ENCODE measurements around the gene SLC9A9. TPM values are rescaled to one million over a fixed set of nuclear protein-coding genes. Genes with fewer than 3 reads are reported as not detected.

The SLC9A9 gene
- total RNA-seq, 2 experiments from 2014 or later: 12.2 TPM

- H3K27me3 Mint-ChIP-seq: no peaks in the 10 kb centered on the region
- H3K36me3 Mint-ChIP-seq (ENCODE audit: low read depth): peaks cover 13% of the 10 kb centered on the region
- ATAC-seq (ENCODE audit: poor library complexity): no peak
- no peak overlapping the region for H3K27ac ChIP-seq (ENCODE audit: low read depth in 1 of 2, low read length in 2 of 2)
- H3K36me3 ChIP-seq (ENCODE audit: insufficient read depth, low read length): peaks cover 2% of the 10 kb centered on the region
- DNase-seq: no peak
- ChIA-PET CTCF (no interaction called here), POLR2A (no interaction called here)
- no peaks in the 10 kb centered on the region for H3K4me1 ChIP-seq (ENCODE audit: insufficient read depth, low read length)
- no peaks in the 10 kb centered on the region for H3K9me3 ChIP-seq (ENCODE audit: control insufficient read depth in 1 of 2, insufficient read depth in 1 of 2, low read length in 2 of 2)
- no peak overlapping the region for H3K4me3 Mint-ChIP-seq
- no peaks in the 10 kb centered on the region for H3K9me3 Mint-ChIP-seq
- no peaks in the 10 kb centered on the region for H3K4me1 Mint-ChIP-seq (ENCODE audit: low read depth)
- no peak for TF ChIP-seq CTCF (IDR thresholded peaks at IDR 0.05)
- no peak overlapping the region for H3K4me3 ChIP-seq (ENCODE audit: low read length)
- no peak overlapping the region for H3K27ac Mint-ChIP-seq
- H3K27me3 ChIP-seq (ENCODE audit: control insufficient read depth in 1 of 2, insufficient read depth in 2 of 2, low read length in 2 of 2): no peaks in the 10 kb centered on the region
- intact Hi-C loops (cut with DNase I, micrococcal nuclease): no loop called here
Measured at GRCh38 chr3:143471705-143472104, 376.6 kb downstream of the SLC9A9 start.

- Histone ChIP-seq H3K27me3 (ENCODE audit: control insufficient read depth in 1 of 2, insufficient read depth in 2 of 2, low read length in 2 of 2) (no peaks in the 10 kb centered on the region), H3K4me3 (ENCODE audit: low read length) (no peak overlapping the region), H3K27ac (ENCODE audit: low read depth in 1 of 2, low read length in 2 of 2) (no peak overlapping the region), H3K4me1 (ENCODE audit: insufficient read depth, low read length) (no peaks in the 10 kb centered on the region), H3K36me3 (ENCODE audit: insufficient read depth, low read length) (peaks cover 18% of the 10 kb centered on the region), H3K9me3 (ENCODE audit: control insufficient read depth in 1 of 2, insufficient read depth in 1 of 2, low read length in 2 of 2) (no peaks in the 10 kb centered on the region)
- no peaks in the 10 kb centered on the region for H3K27me3 Mint-ChIP-seq
- ATAC-seq (ENCODE audit: poor library complexity): no peak
- no peaks in the 10 kb centered on the region for H3K4me1 Mint-ChIP-seq (ENCODE audit: low read depth)
- no peaks in the 10 kb centered on the region for H3K9me3 Mint-ChIP-seq
- ChIA-PET POLR2A (no interaction called here), CTCF (no interaction called here)
- intact Hi-C loops (cut with DNase I, micrococcal nuclease): no loop called here
- DNase-seq: no peak
- no peak overlapping the region for H3K27ac Mint-ChIP-seq
- H3K36me3 Mint-ChIP-seq (ENCODE audit: low read depth): peaks cover 38% of the 10 kb centered on the region
- no peak for TF ChIP-seq CTCF (IDR thresholded peaks at IDR 0.05)
- no peak overlapping the region for H3K4me3 Mint-ChIP-seq
Measured at GRCh38 chr3:143469159-143469558, 379.1 kb downstream of the SLC9A9 start.

- Mint-ChIP-seq H3K27me3 (no peaks in the 10 kb centered on the region), H3K4me1 (ENCODE audit: low read depth) (no peaks in the 10 kb centered on the region), H3K27ac (no peak overlapping the region), H3K36me3 (ENCODE audit: low read depth) (peaks cover 56% of the 10 kb centered on the region), H3K4me3 (no peak overlapping the region), H3K9me3 (no peaks in the 10 kb centered on the region)
- ChIA-PET CTCF (no interaction called here), POLR2A (no interaction called here)
- Histone ChIP-seq H3K4me1 (ENCODE audit: insufficient read depth, low read length) (no peaks in the 10 kb centered on the region), H3K9me3 (ENCODE audit: control insufficient read depth in 1 of 2, insufficient read depth in 1 of 2, low read length in 2 of 2) (no peaks in the 10 kb centered on the region), H3K27ac (ENCODE audit: low read depth in 1 of 2, low read length in 2 of 2) (no peak overlapping the region), H3K4me3 (ENCODE audit: low read length) (no peak overlapping the region), H3K36me3 (ENCODE audit: insufficient read depth, low read length) (peaks cover 18% of the 10 kb centered on the region), H3K27me3 (ENCODE audit: control insufficient read depth in 1 of 2, insufficient read depth in 2 of 2, low read length in 2 of 2) (no peaks in the 10 kb centered on the region)
- intact Hi-C loops (cut with DNase I, micrococcal nuclease): no loop called here
- DNase-seq (no peak), ATAC-seq (ENCODE audit: poor library complexity) (no peak)
- TF ChIP-seq CTCF (IDR thresholded peaks at IDR 0.05): no peak
Measured at GRCh38 chr3:143465666-143466065, 382.6 kb downstream of the SLC9A9 start.

Data from CD4-positive, alpha-beta T cell (primary cell).